RCC 7860 (cell line): ENCODE data around the gene HYAL1.
"Not testable (repeated sequence)": the region's sequence is repeated elsewhere in the genome, so short reads cannot be mapped to it uniquely, and the experiment has no call there.

Experiments
- DNase-seq: peaks from one replicate; pipeline ENCODE4 v3.0.0-alpha.2; 2015; ENCODE audit warnings: low spot score
- FAIRE-seq: peaks from 2 replicates; lab custom pipeline; 2012; peaks lifted over from hg19 to GRCh38; lab: Jason Lieb, UNC

HYAL1 gene

DNA sequence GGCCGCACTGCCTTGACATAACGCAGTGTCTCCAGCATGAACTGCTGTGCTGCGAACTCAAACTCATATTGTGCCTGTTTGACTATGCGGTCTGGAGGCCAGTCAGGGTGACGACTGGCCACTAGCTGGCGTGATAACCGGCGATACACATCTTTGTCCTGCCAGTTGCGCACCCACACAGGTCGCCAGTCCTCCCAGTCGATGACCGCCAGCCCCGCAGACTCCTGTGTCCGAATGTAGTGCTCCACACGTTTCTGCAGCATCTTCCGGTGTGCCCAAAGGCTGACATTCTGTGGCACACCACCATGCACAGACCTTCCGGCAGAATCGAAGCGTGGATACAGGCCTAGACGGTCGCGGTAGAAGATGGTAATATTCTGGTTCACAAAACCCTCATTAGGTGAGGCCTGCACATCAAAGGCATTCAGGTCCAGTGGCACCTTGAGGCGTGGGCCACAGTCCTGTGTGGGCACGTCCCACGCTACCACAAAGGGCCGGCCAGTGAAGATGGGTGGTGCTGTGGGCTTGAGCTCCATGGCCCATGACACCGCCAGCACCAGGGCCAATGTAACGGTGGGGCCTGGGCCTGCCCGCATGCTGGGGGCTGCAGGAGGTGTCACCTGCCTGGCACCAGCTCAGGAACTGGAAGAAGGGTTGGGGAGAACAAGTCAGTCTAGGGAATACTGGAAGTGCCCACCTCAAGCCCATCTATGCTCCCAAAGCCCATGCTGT, 16.7 kb upstream of the HYAL1 start:
- FAIRE-seq (no peak), DNase-seq (no peak)

DNA sequence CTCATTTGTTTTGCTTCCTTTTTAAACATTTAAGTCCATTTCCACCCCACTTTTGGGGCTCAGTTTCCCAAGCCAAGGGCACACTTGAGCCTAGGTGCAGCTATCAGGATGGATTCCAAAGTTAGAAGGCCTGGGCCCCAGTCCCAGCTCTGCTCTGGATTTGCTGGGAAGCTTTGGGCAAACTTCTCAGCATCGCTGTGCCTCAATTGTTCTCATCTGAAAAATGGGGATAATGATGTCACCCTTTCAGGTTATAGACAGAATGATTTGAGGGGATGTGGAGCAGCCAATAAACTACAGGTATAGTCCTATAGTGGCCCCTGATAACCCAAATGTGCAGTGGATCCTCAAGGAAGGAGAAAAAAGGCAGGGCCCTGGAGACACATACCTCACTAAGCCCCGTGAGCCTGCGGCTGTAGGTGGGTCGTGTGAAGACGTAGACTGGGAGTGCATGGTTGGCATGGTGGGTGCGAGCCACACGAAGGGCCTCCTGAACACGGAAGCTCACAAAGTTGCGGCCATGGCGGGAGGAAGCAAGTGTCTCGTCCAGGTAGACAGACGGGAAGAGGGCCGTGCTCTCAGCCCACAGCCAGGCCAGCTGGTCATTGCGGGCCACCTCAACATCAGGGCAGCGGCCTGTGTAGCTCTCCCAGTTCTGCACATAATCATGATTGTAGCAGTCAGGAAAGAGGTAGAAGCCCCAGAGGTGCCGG, 16.0 kb upstream of the HYAL1 start:
- FAIRE-seq (no peak), DNase-seq (no peak)

DNA sequence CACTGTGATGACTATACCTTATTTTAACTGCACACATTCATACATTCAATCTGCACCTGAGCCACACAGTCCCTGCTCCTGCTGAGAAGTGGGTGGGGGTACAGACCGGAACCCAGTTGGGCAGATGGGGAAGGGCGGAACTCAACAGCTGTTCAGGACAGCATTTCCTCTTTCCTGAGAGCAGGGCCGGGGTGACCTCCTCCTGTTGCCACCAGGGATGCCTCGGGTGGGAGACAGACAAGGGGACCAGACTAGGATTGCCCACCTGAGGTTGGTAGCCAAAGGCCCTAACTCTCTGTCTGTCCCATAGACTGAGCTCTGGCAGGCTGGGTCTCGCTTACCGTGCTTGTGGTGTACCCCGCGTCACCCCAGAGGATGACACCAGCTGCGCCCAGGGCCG, 15.2 kb upstream of the HYAL1 start:
- FAIRE-seq (no peak), DNase-seq (no peak)

DNA sequence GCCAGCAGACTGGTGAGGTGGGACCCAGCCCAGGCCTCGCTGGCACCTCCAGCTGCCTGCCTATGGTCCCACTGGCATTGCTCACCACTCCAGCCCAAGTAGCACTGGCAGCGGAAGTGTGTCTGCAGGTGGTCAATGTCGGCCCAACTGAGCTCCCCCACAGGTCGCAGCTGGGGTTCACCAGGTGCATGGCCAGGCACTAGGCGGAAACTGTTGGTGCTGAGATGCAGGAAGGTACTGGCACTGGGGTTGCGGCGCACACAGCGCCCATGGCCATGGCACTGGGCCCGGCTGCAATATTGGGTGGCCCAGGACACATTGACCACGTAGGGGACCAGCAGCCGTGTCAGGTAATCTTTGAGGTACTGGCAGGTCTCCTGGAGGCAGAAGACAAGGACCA, 14.8 kb upstream of the HYAL1 start:
- DNase-seq: no peak
- no peak for FAIRE-seq

DNA sequence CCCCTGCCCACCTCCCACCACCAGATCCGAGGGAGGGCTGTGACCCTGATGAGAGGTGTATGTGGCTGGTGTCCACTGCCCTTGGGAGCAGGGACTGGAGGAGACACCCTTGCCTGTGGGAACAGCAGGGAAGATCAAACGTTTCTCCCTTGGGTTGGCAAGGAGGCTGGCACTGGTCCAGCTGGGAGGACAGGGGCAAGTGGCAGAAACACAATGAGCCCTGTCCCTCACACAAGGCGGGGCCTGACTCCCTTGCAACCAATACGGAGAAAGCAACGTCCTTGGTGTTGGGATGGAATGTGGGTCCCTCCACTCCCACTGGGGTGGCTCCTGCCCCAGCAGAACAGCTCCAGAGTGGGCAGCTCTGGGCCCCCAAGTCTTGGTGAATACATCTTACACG, 13.9 kb upstream of the HYAL1 start:
- DNase-seq: no peak
- FAIRE-seq: no peak

DNA sequence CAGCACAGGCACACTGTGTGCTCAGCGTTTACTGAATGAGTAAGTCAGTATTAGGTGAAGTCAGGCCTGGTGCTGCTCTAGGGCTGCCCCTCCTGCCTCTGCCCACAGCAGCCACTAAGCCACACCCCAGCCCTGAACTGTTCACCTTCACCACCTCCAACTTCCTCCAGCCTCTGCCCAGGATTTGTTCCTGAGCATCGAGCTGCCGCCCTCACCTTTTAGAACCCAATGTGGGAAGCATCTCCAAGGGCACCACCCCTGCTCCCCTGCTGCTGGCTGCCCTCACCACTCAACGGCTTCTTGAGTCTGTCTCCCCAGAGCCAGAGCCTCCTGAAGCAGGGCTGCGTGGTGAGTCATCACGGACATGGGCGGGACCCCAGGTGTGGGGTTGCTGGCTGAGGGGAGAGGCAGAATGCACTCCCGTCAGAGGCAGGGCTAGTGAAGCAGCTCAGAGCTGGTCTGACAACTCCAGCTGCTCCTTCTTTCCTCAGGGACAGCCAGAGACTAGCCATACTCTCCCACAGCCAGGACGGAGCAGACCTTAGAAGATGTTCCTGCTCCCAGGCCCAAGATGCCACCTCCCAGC, 13.4 kb upstream of the HYAL1 start:
- FAIRE-seq (peak; percentile 62), DNase-seq (peak; percentile 75)

DNA sequence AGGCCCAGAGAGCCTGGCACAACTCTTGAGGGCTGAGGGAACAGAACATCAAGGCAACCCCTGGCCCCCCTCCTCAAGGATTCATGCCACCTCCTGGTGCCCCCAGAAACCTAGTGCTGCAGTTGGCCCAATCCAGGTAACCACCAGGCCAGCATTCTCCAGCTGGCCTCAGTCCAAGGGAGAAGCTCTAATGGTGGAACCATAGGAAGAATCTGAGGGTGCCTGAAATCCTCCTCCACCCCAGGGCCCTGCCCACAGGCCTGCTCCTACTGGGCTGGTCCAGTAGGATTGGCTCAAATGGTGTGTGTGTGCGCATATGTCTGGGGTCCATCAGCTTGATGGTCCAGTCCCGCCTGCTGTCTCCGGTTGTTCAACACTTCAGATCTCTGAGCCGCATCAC, 11.4 kb upstream of the HYAL1 start:
- FAIRE-seq: no peak
- no peak for DNase-seq

DNA sequence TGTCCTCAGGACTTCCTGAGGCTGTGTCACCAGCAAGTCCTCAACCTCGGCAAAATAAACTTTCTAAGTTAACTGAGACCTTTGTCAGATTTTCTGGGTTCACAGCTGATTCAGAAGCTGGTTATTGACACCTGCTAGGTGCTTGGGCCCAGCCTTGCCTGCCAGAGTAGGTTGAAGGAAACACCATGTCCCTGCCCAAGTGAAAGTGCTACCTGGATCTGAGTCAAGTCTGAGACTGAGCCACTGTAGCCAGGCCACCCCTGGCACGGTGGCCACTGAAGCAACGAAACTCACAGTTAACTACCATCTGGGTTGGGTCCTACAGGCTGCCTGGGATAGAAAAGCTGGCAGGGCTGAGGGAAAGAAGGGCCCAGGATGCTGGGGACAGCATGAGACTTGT, 11.0 kb upstream of the HYAL1 start:
- no peak for FAIRE-seq
- no peak for DNase-seq

DNA sequence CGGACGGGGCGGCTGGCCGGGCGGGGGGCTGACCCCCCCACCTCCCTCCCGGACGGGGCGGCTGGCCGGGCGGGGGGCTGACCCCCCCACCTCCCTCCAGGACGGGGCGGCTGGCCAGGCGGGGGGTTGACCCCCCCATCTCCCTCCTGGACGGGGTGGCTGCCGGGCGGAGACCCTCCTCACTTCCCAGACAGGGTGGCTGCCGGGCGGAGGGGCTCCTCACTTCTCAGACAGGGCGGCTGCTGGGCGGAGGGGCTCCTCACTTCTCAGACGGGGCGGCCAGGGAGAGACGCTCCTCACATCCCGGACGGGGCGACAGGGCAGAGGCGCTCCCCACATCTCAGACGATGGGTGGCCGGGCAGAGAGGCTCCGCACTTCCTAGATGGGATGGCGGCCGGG, 8.7 kb upstream of the HYAL1 start:
- DNase-seq, FAIRE-seq: not testable (repeated sequence)

DNA sequence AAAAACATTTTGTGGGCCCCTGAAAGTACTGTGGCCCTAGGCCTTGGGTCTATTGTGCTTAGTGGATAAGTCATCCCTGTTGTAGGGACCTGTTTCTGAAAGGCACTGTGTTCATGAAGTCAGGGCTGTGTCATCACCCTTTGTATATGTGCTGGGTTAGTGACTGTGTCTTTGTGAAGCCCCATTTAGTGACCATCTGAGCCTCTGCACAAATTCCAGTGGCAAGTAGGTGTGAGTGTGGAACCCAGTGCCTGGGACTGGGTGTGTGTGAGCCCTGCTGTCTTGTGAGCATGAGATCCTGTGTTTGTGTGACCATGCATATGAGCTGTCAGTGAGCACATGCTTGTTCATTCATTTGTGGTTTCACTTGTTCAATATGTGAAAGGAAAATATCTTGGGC, 1.2 kb upstream of the HYAL1 start:
- FAIRE-seq (no peak), DNase-seq (peak; percentile 9)

DNA sequence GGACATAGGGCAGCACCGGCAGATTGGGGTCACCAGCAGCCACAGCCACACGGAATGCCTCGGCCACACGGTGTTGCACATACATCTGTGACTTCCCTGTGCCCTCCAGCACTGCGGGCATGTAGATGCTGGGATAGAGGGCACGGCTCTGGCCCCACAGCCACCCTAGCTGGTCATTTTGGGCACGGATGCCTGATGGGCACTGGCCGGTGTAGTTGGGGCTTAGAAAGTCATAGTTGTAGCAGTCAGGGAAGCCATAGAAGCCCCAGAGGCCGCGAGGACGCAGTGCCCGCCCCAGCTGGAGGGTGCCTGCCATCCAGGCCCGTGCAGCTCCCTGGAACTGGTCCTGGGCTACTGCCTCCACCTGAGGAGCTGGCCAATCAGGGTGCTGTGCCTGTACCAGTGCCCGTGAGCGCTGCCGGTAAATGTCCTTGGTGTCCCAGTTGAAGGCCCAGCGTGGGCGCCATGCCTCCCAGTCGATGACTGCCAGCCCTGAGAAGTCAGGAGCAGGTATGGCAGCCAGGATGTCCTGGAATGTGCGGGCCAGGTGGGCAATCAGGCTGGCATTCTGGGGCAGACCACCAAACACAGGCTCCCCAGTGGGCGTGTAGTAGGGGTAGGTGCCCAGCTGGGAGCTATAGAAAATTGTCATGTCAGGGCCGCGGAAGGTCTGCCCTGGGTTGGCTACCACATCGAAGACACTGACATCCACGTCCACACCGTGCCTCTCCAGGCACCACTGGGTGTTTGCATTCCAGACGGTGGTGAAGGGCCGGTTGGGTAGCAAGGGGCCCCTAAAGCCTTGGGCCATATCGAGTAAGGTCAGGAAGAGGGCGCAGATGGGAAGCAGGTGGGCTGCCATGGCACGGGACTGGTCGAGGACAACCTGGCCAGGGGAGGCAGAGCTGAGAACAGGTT, 1.0 kb downstream of the HYAL1 start:
- no peak for DNase-seq
- FAIRE-seq: no peak

DNA sequence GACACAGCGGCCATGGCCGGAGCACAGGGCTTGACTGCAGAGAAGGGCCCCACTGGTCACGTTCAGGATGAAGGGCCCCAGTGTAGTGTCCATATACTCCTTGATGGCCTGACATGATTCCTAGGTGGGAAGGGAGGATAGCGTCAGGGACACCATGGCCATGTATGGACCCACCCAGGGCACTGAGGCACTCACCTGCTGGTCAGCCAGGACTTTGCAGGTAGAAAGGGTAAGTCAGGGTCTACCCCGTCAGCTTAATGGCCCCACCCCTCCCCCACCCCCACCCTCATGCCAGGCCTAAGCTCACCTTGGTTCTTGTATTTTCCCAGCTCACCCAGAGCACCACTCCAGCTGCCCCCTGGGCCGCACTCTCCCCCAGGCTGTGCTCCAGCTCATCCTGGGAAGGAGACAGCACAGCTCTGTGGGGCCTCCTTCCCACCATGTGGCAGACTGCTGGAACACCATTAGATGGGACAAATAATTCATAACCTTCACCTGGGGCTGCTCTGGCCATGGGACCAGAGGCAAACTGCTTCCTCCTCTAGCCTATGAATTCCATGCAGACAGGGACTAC, 2.6 kb downstream of the HYAL1 start:
- FAIRE-seq (no peak), DNase-seq (no peak)

DNA sequence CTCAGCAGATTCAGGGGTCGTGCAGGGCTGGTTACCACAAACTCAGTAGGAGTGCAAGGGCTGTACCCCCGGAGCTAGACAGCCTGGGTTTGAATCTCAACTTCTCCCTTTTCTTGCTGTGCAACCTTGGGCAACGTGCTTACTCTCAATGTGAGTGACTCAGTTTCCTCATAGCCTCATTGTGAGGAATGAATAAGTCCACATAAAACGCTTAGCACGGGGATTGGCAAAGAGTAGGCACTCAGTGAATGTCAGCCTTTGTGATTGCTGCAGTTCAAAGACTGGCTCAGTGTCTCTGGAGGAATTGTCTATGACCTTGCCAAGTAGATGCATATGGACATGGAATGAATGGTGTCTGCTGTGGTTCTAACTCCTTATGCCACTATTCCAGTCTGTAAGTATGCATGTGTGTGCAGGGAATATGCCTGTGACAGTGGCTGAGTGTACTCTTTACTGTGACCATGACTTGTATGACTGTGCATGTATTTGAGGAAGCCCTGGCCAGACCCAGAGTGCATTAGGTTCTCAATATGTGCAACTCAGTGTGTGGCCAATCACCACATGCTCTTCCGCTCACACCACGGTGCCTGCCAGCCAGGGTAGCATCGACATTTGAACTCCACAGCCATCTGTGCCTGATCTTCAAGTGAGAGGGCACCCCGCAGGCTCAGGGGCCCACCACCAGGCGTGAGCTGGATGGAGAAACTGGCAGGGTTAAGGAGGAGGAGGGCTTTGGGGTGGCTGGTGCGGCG, 3.3 kb downstream of the HYAL1 start:
- DNase-seq (peak; percentile 14), FAIRE-seq (no peak)

DNA sequence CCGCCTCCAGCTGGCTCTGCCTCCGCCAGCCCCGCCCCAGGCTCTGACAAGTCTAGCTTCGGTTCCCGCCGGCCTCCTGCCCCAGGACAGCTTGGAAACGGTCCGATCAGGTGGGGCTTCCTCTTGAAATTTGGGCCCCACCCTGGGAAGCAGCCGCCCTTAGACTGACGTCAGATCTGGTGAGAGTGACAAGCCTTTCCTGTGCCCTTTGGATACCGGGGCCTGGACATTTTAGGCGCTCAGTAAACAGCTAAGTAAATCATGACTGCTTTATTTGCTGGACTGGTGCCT, 3.8 kb downstream of the HYAL1 start:
- no peak for FAIRE-seq

DNA sequence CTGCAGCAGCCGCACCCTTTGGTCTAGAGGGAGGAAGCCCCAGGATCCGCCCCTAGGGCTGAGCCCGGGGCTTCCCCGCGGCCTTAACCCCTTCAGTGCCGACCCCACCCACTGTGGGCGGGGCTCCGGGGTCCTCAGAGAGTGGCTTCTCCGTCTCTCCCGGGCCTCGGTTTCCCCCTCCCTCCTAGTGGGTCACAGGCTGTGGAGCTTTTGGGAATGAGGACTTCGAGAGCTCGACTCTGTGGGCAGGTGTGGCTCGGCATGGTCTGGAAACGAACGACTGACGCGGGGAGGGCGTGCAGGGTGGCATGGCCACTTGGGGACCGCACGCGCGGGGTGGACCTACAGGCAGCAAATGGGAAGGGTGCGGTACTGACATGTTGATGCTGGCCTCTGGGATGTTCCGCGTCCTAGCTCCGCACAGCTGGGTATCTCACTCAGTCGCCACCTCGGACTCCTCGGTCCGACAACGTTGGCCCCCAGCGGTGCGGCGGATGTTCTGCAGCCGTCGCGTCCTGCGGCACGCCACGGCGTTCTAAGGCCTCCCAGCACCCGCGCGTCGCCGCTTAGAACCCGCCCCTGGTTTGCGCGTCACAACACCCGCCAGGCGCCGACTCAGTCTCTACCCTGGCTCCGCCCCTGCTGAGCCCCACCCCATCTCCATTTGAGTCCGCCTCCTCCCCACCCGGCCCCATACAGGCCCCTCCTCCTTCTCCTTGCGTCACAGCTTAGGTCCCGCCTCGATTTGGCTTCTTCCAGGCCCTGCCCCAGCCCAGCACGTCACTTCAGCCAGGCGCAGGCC, 4.3 kb downstream of the HYAL1 start, which contains the start of the genes HYAL3 and NAA80:
TSS of gene HYAL3 (minus strand) at position 570 of the 802 bp plus-strand sequence. CDS start 3,803 bp downstream, outside the sequence.
TSS of gene NAA80 (minus strand) at position 570 of the 802 bp plus-strand sequence. CDS start 1,942 bp downstream, outside the sequence.
- FAIRE-seq (peak; percentile 87), DNase-seq (peak; percentile 96)

More for the DNA sequence above, 3.8 kb downstream of the HYAL1 start:
- DNase-seq: no peak

DNA sequence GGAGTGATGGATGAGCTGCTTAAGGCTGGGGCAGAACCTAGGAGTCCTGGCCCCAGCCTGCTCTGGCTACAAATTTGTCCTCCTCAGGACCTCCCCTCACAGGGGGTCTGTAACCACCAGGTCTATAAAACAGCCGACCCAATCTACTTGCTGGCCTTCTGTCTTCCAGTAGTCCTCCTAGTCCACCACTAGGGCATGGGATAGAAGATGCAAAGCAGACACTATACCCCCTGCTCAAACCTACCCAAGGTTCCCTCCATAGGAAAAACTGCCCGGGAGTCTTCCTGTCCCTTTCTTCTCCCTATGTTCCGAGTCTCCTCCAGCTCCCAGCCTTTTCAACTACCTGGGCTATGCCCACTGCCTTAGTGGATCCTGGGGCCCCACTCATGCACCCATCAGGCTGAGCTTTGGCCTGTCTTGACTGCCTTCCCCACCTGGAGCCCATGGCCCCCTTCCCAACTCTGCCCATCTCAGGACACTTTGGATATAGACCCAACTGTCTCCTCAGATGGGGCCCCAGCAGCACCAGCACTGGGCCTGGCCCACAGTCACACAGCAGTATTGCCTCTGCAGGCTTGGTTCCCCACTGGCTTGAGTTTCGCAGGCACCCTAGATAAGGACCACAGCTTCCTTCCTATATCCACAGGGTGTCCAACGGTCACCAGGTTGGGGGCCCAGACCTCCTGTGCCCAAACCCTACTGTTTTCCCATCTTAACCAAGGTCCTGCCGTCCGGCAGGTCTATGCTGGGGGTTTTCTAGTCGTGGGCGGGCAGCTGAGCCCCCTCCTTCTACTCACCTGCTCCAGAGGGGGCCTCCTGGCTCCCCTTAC, 5.3 kb downstream of the HYAL1 start:
- no peak for FAIRE-seq
- DNase-seq: no peak

DNA sequence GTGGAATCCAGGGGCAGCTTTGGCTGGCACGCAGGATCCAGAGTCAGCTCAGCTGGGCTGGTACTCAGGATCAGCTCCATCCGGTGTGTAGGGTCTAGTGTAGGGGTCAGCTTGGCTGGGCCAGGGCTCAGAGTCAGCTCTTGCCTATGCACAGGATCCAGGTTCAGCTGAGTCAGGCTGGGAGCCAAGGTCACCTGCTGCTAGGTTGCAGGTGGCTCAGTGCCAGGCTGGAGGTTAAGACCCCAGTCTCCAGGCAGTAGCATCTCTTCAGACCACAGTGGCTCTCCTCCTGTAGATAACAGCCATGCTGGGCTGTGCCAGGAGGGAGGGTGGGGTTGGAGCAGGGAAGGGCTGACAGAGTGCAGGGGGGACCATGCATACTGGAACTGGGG, 6.0 kb downstream of the HYAL1 start:
- FAIRE-seq (no peak), DNase-seq (no peak)

DNA sequence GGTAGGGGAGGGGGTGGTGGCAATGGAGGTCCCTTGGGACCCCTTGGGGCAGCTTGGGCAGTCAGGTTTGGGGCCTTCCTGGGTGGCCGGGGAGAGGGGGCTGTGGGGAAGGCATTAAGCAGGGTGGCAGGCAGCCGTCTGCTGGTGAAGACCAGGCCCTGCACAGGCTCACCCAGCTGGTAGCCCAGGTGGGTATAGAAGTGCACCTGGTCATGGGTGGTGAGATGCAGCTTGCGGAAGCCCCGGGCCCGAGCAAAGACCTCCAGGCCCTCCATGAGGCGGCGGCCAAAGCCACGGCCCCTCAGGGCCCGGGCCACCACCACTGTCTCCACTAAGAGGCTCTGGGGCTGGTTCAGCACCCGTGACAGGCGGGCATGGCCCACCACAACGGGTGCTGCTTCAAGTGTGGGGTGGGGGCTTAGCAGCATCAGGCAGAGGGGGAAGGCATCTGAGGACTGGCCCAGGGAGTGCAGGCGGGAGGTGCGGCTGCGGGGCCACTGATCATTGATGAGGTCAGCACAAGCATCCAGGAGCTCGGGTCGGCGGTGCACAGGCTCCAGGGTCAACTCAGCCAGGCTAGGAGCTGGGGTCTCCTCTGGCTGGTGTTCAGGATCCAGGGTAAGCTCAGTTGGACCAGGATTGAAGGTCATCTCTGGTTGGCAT, 6.5 kb downstream of the HYAL1 start:
- FAIRE-seq (no peak), DNase-seq (no peak)
